IMR-90 (cell line): ENCODE measurements around the gene FMN2. TPM values are rescaled to one million over a fixed set of nuclear protein-coding genes. Genes with fewer than 3 reads are reported as not detected.

Experiments
- ATAC-seq: fragments of 200-7000 bp; cut with Tn5 transposase; 2 replicates; pipeline ENCODE4 v1.9.1; 2020; ENCODE audit warnings: low read depth, mild to moderate bottlenecking, moderate library complexity
- BruUV-seq: library from RNA; stranded (reverse); fragments of 400-500 nt; replicated peaks from 2 replicates; lab custom pipeline; 2021; lab: Mats Ljungman, UMichigan
- CTCF ChIA-PET: fragments of 300-600 bp; formaldehyde crosslinking; extraction: SDS; loops from one replicate; lab custom pipeline; 2021; ENCODE audit warnings: antibody characterized with exemption; lab: Yijun Ruan, JAX
- POLR2A ChIA-PET: fragments of 300-600 bp; sonication (Branson Sonifier 250); formaldehyde crosslinking; loops from one replicate; lab custom pipeline; 2022; ENCODE audit warnings: antibody characterized with exemption; ENCODE audit not compliant: unreplicated experiment; lab: Charles Lee
- DNase-seq: peaks from one replicate; pipeline ENCODE4 v3.0.0; 2013
- H2AFZ ChIP-seq: replicated peaks from 2 replicates; pipeline ENCODE3; 2013; ENCODE audit warnings: low read length, mild to moderate bottlenecking; ENCODE audit not compliant: poor library complexity
- H2AK5ac ChIP-seq: 2 replicates; pipeline ENCODE4 v1.6.1; 2013; ENCODE audit warnings: low read depth, low read length, inconsistent platforms
- H2AK9ac ChIP-seq: replicated peaks from 2 replicates; pipeline ENCODE3; 2013; ENCODE audit warnings: mild to moderate bottlenecking, low read depth, low read length, moderate library complexity; ENCODE audit not compliant: poor library complexity
- H2BK120ac ChIP-seq: 2 replicates; pipeline ENCODE4 v1.6.1; 2013; ENCODE audit warnings: low read depth, low read length, inconsistent platforms
- H2BK15ac ChIP-seq: 3 replicates; pipeline ENCODE4 v1.6.1; 2013; ENCODE audit warnings: low read depth, low read length, inconsistent platforms
- H2BK20ac ChIP-seq: 2 replicates; pipeline ENCODE4 v1.6.1; 2013; ENCODE audit warnings: low read depth, mild to moderate bottlenecking, inconsistent platforms, low read length, moderate library complexity
- H2BK5ac ChIP-seq: 2 replicates; pipeline ENCODE4 v1.6.1; 2013; ENCODE audit warnings: mild to moderate bottlenecking, low read depth, low read length, inconsistent platforms; ENCODE audit not compliant: poor library complexity, severe bottlenecking
- H3K14ac ChIP-seq: replicated peaks from 2 replicates; pipeline ENCODE4 v1.6.1; 2013; ENCODE audit warnings: low read depth, low read length, inconsistent platforms
- H3K18ac ChIP-seq: 2 replicates; pipeline ENCODE4 v1.6.1; 2013; ENCODE audit warnings: low read depth, low read length, control low read depth
- H3K23ac ChIP-seq: 2 replicates; pipeline ENCODE4 v1.6.1; 2013; ENCODE audit warnings: low read depth, low read length, inconsistent platforms
- H3K27ac ChIP-seq: 2 replicates; pipeline ENCODE4 v1.5.1; 2013; ENCODE audit warnings: mild to moderate bottlenecking, control low read depth, low read length; ENCODE audit not compliant: insufficient read depth
- H3K27me3 ChIP-seq: 2 replicates; pipeline ENCODE4 v1.6.1; 2013; ENCODE audit warnings: low read length; ENCODE audit not compliant: control insufficient read depth, insufficient read depth
- H3K36me3 ChIP-seq: 2 replicates; pipeline ENCODE4 v1.6.1; 2013; ENCODE audit warnings: low read length, mixed read lengths; ENCODE audit not compliant: control insufficient read depth, insufficient read depth
- H3K4ac ChIP-seq: 2 replicates; pipeline ENCODE4 v1.6.1; 2013; ENCODE audit warnings: low read depth, low read length, inconsistent platforms
- H3K4me1 ChIP-seq: 2 replicates; pipeline ENCODE4 v1.6.1; 2013; ENCODE audit warnings: low read length, mixed read lengths; ENCODE audit not compliant: control insufficient read depth, insufficient read depth
- H3K4me2 ChIP-seq: 2 replicates; pipeline ENCODE4 v1.6.1; 2013; ENCODE audit warnings: low read depth, mild to moderate bottlenecking, control low read depth, low read length, moderate library complexity
- H3K4me3 ChIP-seq: 2 replicates; pipeline ENCODE4 v1.5.1; 2013; ENCODE audit warnings: low read depth, mild to moderate bottlenecking, control low read depth, low read length, moderate library complexity; ENCODE audit not compliant: insufficient read depth
- H3K56ac ChIP-seq: 2 replicates; pipeline ENCODE4 v1.6.1; 2013; ENCODE audit warnings: low read length, inconsistent platforms; ENCODE audit not compliant: insufficient read depth; ENCODE audit errors: extremely low read depth
- H3K79me1 ChIP-seq, 2 experiments: 2 replicates each; pipeline ENCODE4 v1.6.1; 2013; ENCODE audit warnings: low read length in 2 of 2, inconsistent platforms in 1 of 2, low read depth in 1 of 2
- H3K9ac ChIP-seq: 2 replicates; pipeline ENCODE4 v1.6.1; 2013; ENCODE audit warnings: low read depth, low read length, control low read depth
- H3K9me1 ChIP-seq: 2 replicates; pipeline ENCODE4 v1.6.1; 2013; ENCODE audit warnings: low read length, inconsistent platforms; ENCODE audit not compliant: insufficient read depth
- H3K9me3 ChIP-seq: 2 replicates; pipeline ENCODE4 v1.6.1; 2013; ENCODE audit warnings: low read length; ENCODE audit not compliant: control insufficient read depth, insufficient read depth
- H4K20me1 ChIP-seq: 2 replicates; pipeline ENCODE4 v1.6.1; 2013; ENCODE audit warnings: low read length, inconsistent platforms; ENCODE audit not compliant: insufficient read depth
- H4K5ac ChIP-seq: 2 replicates; pipeline ENCODE4 v1.6.1; 2013; ENCODE audit warnings: mild to moderate bottlenecking, low read depth, low read length, control low read depth
- H4K8ac ChIP-seq, 2 experiments: 2 replicates each; pipeline ENCODE4 v1.6.1; 2013; ENCODE audit warnings: low read depth in 2 of 2, low read length in 2 of 2, control low read depth in 1 of 2, inconsistent platforms in 1 of 2
- H4K91ac ChIP-seq: 2 replicates; pipeline ENCODE4 v1.6.1; 2013; ENCODE audit warnings: low read depth, low read length, inconsistent platforms; ENCODE audit not compliant: insufficient read depth
- BHLHE40 ChIP-seq: fragments of 150-350 bp; IDR thresholded peaks from 2 replicates; pipeline ENCODE4 v1.6.1; 2016; ENCODE audit warnings: mild to moderate bottlenecking, low read depth, low read length
- CHD1 ChIP-seq: IDR thresholded peaks from 2 replicates; pipeline ENCODE4 v1.6.1; 2012; ENCODE audit warnings: low read depth, low read length, improper control_type of control experiment
- ELK1 ChIP-seq: fragments of 150-350 bp; IDR thresholded peaks from 2 replicates; pipeline ENCODE4 v1.6.1; 2016; ENCODE audit warnings: low read depth, mild to moderate bottlenecking, low read length, moderate library complexity, borderline replicate concordance
- FOS ChIP-seq: fragments of 150-350 bp; IDR thresholded peaks from 2 replicates; pipeline ENCODE4 v1.6.1; 2016; ENCODE audit warnings: low read depth, low read length
- MAFK ChIP-seq: IDR thresholded peaks from 2 replicates; pipeline ENCODE4 v1.6.1; 2012; ENCODE audit warnings: low read depth, low read length, improper control_type of control experiment
- RCOR1 ChIP-seq: IDR thresholded peaks from 2 replicates; pipeline ENCODE4 v1.6.1; 2012; ENCODE audit warnings: mild to moderate bottlenecking, low read length, improper control_type of control experiment; ENCODE audit not compliant: insufficient replicate concordance
- USF2 ChIP-seq: fragments of 150-350 bp; IDR thresholded peaks from 2 replicates; pipeline ENCODE4 v1.6.1; 2017; ENCODE audit warnings: mild to moderate bottlenecking, antibody characterized with exemption, low read length, low read depth
- WGBS, 2 experiments: methylation state at CpG; one replicate each; pipeline versions ENCODE4 v1.1.5 to v1.1.7; 2013; ENCODE audit warnings: missing lambda C conversion rate in 2 of 2; ENCODE audit not compliant: insufficient read length in 1 of 2; ENCODE audit errors: extremely low coverage in 2 of 2; 5-methylcytosine and 5-hydroxymethylcytosine counted together
- dilution Hi-C: fragments of 300-500 bp; cut with HindIII; formaldehyde crosslinking; loops from one replicate; pipeline ENCODE4 v1.14.3; 2018; ENCODE audit warnings: low sequenced_read_pairs; ENCODE audit not compliant: unreplicated experiment
- in situ Hi-C: fragments of 300-500 bp; cut with MboI; formaldehyde crosslinking; loops from 3 replicates; pipeline ENCODE4 v1.14.3; 2019; ENCODE audit warnings: low sequenced_read_pairs, inconsistent platforms, mixed read lengths
- intact Hi-C: fragments of 100-400 bp; cut with micrococcal nuclease; formaldehyde crosslinking; loops from 2 replicates; pipeline ENCODE4 v1.10.0; 2022
- polyA plus RNA-seq, 3 experiments: library from polyadenylated mRNA; depleted of rRNA; stranded (reverse); fragments of >200 nt; gene quantifications; 2 replicates each; pipeline ENCODE4 v1.2.3, GENCODE V29; 2012; ENCODE audit warnings: low replicate concordance in 1 of 3
- total RNA-seq: library from RNA; depleted of rRNA; stranded (reverse); fragments of >200 nt; gene quantifications from 2 replicates; pipeline ENCODE4 v1.2.3, GENCODE V29; 2012

The FMN2 gene
- total and polyA plus RNA-seq, 2 of the 4 experiments (the other 2 are of a cell fraction), result 29.0 to 35.8 TPM

GRCh38 chr1:240426051-240426450 lies 334.4 kb downstream of the FMN2 start:
- POLR2A ChIA-PET, result no interaction called here
- Histone ChIP-seq H2AFZ (no peak overlapping the region), H2AK9ac (no peak overlapping the region), H3K79me1 (peaks cover 11 to 17% of the 10 kb centered on the region in 2 experiments), H2AK5ac (no peak overlapping the region), H3K4ac (no peak overlapping the region), H3K9me3 (no peaks in the 10 kb centered on the region), H3K56ac (no peak overlapping the region), H3K36me3 (no peaks in the 10 kb centered on the region), H2BK120ac (no peak overlapping the region), H3K9me1 (0 out of 2 replicates have a peak, but pooled peaks cover 4% of the 10 kb centered on the region), H3K9ac (no peak overlapping the region), H4K5ac (no peak overlapping the region), H4K8ac (no peak overlapping the region), H4K91ac (no peak overlapping the region), H3K23ac (no peak overlapping the region), H3K4me1 (peaks cover 5% of the 10 kb centered on the region; the same call in 1 of the 2 replicates), H3K27me3 (no peaks in the 10 kb centered on the region), H2BK20ac (no peak overlapping the region), H2BK15ac (no peak overlapping the region), H3K27ac (no peak overlapping the region), H4K20me1 (no peaks in the 10 kb centered on the region), H3K4me3 (no peak overlapping the region), H3K18ac (no peak overlapping the region), H3K14ac (no peak overlapping the region), H2BK5ac (no peak overlapping the region), H3K4me2 (no peak overlapping the region)
- ATAC-seq (no peak), DNase-seq (no peak)
- dilution Hi-C loops (no loop called here), intact Hi-C loops (no loop called here), in situ Hi-C loops (no loop called here)
- no CpG with 5 or more reads among the region's 2 CpGs for WGBS, 2 experiments
- BruUV-seq, result no TSS peak
- CTCF ChIA-PET, result no interaction called here
- TF ChIP-seq RCOR1 (no peak), FOS (no peak), USF2 (no peak), MAFK (no peak), ELK1 (no peak), BHLHE40 (no peak), CHD1 (no peak)
